NCI-H2081 (cell line): Measurements from ENCODE around the gene KRT71.

Experiments
- DNase-seq, 2 experiments: peaks; one replicate each; lab custom pipeline; 2025; lab: John Stamatoyannopoulos, UW

Gene KRT71

GRCh38 chr12:52539083-52539820 lies 13.7 kb downstream of the KRT71 start:
- DNase-seq = peak; percentile 31 to 53

DNA sequence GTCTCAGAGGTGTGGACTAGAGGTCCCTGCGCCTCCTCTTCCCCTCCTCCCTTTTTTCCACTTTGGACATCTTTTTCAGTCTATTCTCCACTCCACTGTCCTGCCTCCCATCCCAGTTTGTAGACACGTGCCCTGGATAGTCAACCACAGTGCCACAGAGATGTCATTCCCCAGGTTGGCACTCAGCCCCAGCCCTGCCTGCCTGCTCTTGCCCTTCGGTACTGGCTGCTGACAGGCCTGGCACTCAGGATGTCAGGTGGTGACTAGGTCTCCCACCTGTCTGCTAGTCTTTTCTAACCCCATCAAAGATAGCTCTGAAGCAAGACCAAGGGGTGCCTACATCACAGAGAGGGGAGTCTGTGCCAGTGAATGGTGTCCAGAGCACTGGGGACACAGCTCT lies 15.8 kb downstream of the KRT71 start:
- no peak for DNase-seq

GRCh38 chr12:52535574-52535973 lies 17.4 kb downstream of the KRT71 start:
- DNase-seq = no peak

DNA sequence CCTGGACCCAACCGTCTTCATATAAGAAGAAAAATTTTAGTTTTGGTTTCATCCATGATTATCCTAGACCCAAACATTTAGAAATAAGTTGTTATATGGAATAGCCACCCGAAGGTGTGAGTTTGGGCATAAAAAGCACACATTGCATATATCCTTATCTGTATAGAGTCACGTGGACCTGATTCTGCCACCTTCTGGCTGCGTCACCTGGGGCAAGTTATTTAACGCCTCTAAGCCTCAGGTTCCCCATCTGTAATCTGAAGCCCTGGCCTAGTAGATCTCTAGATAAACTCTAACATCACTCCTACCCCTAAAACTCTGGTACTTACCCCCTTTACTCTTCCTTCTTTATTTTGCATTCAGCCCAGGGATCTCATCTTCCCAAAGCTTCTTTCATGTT lies 18.5 kb downstream of the KRT71 start:
- no peak for DNase-seq

DNA sequence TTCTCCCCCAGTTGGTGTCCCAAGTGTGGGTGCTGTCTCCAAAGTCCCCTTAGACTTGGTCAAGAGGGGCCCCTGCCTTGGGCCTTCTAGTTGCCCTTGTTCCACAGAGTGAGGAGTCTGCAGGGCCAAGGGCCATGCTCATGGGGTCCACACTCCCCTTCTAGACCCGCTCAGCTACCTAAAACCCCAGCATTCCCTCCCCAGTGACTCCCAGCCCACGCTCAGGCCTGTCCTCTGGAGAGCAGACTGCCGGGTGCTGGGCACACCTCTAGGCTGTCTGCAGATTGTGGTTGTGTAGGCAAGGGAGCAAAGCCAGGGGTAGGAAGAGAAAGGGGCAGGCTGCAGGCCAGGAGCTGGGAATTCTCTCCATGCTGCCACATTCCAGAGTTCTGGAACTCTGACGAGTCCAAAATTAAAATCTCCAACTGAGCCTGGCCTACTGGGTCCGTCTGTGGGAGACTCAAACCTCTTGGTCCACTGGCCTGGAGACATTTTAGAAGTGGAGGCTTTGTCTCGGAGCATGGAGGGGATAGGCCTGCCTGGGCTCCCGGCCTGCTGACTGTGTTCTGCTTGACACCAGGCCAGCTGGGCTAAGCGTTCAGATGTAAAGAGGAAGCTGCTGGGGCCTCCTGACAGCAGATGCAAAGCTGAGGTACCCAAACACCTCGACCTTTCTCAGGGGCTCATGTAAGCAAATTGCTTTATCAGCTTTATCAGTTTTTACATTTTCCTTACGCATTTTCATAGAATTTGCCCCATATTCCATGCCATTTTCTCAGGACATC lies 19.1 kb downstream of the KRT71 start:
- no peak for DNase-seq

DNA sequence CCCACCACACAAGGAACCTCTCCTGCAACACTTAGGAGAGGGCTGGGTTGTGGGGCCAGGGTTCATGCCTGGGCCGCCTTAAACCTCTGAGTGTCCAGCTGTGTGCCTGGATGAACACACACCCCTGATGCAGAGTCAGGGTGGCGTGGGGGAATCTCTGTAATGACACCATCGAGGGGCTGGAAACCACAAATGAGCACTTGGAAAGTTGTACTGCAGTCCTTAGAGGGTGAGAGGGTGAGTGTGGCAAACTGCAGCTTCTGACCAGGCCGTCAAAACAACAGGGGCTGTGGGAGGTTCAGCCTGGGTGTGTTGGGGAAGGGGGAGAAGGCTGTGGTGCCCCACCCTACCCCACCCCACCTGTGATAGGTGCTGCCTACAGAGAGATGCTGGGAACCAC lies 20.3 kb downstream of the KRT71 start:
- DNase-seq = no peak

- no peak for DNase-seq
These were observed 21.2 kb downstream of the KRT71 start for GRCh38 chr12:52531566-52532300.

GRCh38 chr12:52530905-52531304 lies 22.0 kb downstream of the KRT71 start:
- no peak for DNase-seq

- DNase-seq = no peak
These were observed 22.6 kb downstream of the KRT71 start for GRCh38 chr12:52530366-52530765.

DNA sequence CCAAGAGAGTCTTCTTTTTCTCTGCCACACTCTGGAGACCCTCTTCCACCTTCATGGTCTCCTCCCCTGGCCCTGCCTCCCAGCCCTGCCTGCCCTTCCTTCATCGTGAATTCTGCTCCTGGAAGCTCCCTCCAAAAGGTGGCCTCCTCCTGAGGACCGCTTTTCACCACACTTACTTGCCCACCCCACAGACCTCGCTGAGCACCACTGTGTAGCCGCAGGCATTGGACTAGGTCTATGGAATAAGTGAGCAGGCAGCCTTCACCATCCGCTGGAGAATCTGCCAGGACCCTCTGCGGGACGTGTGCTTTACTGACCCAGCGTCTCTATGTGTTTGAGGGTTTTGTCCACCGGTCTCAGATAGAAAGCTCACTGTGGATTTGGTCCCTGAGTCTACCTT lies 23.1 kb downstream of the KRT71 start:
- no peak for DNase-seq

DNA sequence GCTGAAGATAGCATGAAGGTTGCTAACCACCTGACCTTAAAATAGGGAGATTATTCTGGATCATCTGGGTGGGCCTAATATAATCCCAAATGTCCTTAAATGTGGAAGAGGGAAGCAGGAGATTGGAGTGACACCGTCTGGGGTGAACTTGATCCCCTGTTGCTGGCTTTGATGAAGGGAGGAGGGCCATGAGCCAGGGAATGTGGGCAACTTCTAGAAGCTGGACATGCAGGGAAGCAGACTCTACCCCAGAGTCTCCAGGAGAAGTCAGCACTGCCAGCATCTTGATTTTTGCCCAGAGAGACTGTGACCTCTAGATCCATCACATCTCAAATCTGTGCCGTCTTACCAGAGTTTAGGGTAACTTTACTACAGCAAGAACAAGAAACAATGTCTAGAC lies 23.5 kb downstream of the KRT71 start:
- no peak for DNase-seq

GRCh38 chr12:52528641-52529143 lies 24.3 kb downstream of the KRT71 start:
- no peak for DNase-seq

DNA sequence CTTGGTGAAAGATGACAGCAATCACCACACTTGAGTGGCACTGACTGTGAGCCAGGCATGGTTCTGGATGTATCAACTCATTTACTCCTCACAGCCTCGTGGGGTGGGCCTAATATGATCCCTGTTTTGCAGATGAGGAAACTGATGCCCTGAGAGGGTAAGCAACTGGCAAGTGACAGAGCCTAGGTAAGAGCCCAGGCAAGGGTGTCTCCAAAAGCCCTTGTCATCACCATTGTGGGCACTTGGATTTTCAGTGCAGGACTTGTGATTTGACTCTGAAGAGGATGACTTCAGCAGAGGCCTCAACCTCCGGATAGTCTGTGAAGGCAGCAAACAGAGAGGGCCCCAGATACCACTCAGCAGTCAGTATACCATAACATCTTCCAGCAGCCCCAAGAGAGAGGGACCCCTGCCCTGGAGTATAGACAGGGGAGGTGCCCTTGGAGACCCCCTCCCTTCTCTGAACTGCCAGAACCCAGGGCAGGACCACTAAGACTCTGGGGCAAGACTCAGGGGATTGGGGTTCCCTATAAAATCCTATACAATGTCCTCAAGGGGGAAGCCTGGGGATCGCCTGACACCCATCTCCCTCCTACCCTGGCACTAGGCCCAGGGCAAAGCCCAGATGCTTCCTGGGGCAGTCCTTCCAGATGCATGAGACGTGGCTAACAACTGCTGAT lies 25.7 kb downstream of the KRT71 start:
- no peak for DNase-seq

DNA sequence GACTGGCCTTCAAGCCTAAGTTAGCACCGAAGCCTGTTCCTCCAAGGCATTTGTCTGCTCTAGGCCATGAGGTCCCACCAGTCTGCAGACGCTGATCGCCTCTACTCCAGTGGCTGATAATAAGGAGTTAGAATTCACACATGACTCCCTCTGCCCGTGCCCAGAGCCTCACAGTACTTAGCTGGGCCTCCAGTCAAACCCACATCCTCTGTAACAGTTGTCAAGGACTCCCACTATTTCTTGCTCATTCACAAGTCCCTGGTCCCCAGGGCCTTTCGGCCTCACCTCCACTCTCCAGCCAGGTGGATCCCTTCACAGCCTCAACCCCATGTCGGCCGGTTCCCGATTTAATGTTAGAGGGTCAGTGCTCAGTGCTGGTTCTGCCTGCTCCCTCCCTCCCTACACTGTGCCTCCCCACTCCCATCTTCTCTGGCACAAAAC lies 26.4 kb downstream of the KRT71 start:
- no peak for DNase-seq

DNA sequence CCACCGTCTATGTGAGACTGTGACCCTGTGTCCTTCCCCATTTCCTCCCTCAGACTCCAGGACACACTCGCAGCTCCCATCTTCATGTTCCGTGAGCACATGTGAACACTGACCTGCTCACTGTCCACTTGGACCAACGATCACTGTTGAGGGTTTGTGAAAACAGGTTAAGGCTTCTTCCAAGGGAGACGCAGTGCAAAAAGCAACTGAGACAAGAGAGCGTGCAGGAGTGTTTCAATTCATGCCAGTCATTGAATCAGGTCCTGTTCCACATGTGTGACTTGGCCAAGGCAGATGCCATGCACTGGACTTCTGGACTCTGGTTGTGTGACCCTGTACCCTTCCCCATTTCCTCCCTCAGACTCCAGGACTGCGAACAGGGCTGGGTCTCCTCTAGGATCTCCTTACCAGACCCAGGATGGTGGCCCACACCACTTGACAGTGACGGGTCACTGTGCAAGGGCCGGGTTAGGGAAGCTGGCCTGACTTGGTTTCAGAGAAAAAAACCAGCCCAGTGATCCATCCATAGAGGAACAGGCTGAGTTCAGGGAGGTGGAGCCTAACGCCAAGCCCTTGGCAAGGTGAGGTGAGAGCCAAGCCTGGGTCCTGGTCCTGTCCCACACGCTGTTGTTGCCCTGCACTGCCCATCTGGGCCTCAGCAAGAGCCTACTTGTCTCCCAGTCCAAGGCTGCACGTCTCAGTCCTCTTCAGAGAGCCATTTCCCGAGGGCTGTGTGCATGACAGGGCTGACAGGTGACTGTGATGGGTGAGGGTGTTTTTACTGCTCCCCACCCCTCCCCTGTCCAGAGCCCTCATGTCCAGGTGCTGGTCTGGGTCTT lies 27.1 kb downstream of the KRT71 start:
- DNase-seq = no peak

DNA sequence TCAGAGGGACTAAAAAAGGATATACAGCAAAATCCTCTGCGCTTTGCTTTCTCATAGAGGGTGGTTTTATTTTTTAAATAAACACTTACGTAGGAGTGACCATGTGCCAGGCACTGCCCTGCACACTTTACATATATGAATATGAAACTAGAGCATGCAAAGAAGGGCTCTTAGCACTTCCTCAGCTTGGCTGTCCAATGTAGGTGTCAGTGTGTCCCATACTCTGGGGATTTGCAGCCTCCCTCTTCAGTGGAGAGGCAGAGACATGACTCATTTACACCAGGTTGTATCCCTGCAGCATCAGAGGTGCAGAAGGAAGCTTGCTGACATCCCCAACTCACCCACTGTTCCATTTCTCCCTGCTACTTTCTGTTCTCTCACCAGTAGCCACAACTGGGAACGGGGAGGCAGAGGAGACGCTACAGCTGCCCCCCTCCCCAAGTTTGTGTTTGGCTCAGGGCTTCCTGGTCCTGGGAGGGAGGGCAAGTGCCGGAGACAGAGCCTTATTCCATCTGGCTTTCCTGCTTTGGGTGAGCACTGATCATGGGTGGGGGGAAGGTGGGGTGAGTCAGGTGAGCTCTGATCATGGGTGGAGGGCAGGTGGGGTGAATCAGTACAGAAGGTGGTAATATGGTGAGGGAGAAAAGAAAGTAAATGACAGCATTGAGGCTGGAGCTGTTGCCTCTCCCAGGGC lies 27.9 kb downstream of the KRT71 start:
- DNase-seq = no peak

- DNase-seq = no peak
These were observed 28.6 kb downstream of the KRT71 start for GRCh38 chr12:52524241-52524897.

GRCh38 chr12:52523824-52524223 lies 29.1 kb downstream of the KRT71 start:
- no peak for DNase-seq

DNA sequence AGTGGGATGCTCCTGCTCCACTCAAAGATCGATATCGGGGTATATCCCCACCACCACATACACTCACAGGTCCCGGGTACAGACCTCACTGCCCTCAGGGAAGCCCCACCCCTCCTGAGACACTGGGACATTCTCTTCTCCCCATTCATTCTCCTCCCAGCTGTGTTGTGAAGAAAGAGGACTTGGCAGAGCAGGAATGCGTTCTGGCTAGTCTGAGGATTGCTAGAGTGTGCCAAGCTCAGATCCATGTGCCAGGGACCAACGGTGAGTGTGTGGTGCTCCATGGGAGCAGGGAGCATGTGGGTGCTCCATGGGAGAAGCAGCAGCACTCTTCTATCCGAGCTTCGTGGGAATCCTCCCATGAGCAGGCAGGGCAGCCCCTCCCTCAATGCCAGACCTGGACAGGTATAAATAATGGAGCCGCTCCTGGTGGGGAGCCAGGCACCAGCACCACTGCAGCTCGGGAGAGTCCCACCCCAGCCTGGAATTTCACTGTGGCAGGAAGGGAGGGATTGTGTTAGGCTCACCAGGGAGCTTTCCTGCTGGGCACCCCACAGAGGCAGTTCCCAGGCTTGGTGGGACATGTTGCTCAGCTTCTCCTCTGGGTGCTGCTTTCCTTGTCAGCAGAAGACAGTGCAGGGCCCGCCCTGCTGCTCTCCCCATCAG lies 30.5 kb downstream of the KRT71 start:
- DNase-seq = peak in 1 of 2 experiments; percentile 6
